CD4-positive, CD25-positive, alpha-beta regulatory T cell (primary cell): Measurements from ENCODE around the gene STPG1. TPM values are rescaled to one million over a fixed set of nuclear protein-coding genes. Genes with fewer than 3 reads are reported as not detected.
A peak's percentile ranks its signal among the peaks of the same experiment; 100 is the strongest.

Source experiments
- ATAC-seq, 2 donors: fragments of 150-1000 bp; cut with Tn5 transposase; one replicate each; pipeline ENCODE4 v1.10.0; 2021; ENCODE audit warnings: low read depth in 2 of 2, moderate number of reproducible peaks in 2 of 2, moderate library complexity in 1 of 2
- DNase-seq, 3 donors: peaks; one replicate each; pipeline versions ENCODE4 v3.0.0 to v3.0.0-alpha.2; 2012 to 2022; ENCODE audit warnings: mixed read lengths in 1 of 3
- H3K27ac ChIP-seq: one replicate; pipeline ENCODE4 v1.7.0; 2013; ENCODE audit warnings: mild to moderate bottlenecking, low read length; ENCODE audit not compliant: insufficient read depth, poor library complexity, severe bottlenecking
- H3K27me3 ChIP-seq: one replicate; pipeline ENCODE4 v1.7.0; 2013; ENCODE audit warnings: low read length; ENCODE audit not compliant: control insufficient read depth, insufficient read depth
- H3K36me3 ChIP-seq: one replicate; pipeline ENCODE4 v1.7.0; 2013; ENCODE audit warnings: mild to moderate bottlenecking, low read length, moderate library complexity; ENCODE audit not compliant: control insufficient read depth, insufficient read depth
- H3K4me1 ChIP-seq: 2 replicates; pipeline ENCODE4 v1.7.0; 2013; ENCODE audit warnings: mild to moderate bottlenecking, low read length; ENCODE audit not compliant: insufficient read depth, control insufficient read depth, poor library complexity, severe bottlenecking
- H3K4me3 ChIP-seq: one replicate; pipeline ENCODE4 v1.7.0; 2013; ENCODE audit warnings: low read depth, mild to moderate bottlenecking, low read length, moderate library complexity
- H3K9me3 ChIP-seq, 2 experiments: 1 replicate in 1 of 2; 2 replicates in 1 of 2; pipeline ENCODE4 v1.7.0; 2013; ENCODE audit warnings: low read length in 2 of 2, mild to moderate bottlenecking in 1 of 2, moderate library complexity in 1 of 2; ENCODE audit not compliant: control insufficient read depth in 2 of 2
- H3K27ac Mint-ChIP-seq, 3 donors: one replicate each; pipeline ENCODE4 v1.8.0; 2020 to 2022; ENCODE audit warnings: mild to moderate bottlenecking in 3 of 3, mixed read lengths in 3 of 3, moderate library complexity in 2 of 3
- H3K27me3 Mint-ChIP-seq: one replicate; pipeline ENCODE4 v1.8.0; 2022; ENCODE audit warnings: mild to moderate bottlenecking, mixed read lengths
- H3K36me3 Mint-ChIP-seq: one replicate; pipeline ENCODE4 v1.8.0; 2020; ENCODE audit warnings: mixed read lengths
- H3K4me1 Mint-ChIP-seq, 4 donors: one replicate each; pipeline ENCODE4 v1.8.0; 2020 to 2022; ENCODE audit warnings: mixed read lengths in 4 of 4, mild to moderate bottlenecking in 1 of 4
- H3K4me3 Mint-ChIP-seq, 4 donors: one replicate each; pipeline ENCODE4 v1.8.0; 2020 to 2022; ENCODE audit warnings: mild to moderate bottlenecking in 4 of 4, mixed read lengths in 4 of 4, moderate library complexity in 3 of 4
- H3K9me3 Mint-ChIP-seq, 7 donors: one replicate each; pipeline ENCODE4 v1.8.0; 2020 to 2022; ENCODE audit warnings: mixed read lengths in 7 of 7, mild to moderate bottlenecking in 3 of 7, moderate library complexity in 2 of 7
- polyA plus RNA-seq, 4 donors: library from polyadenylated mRNA; unstranded; fragments of 300-500 nt; fragmentation: Illumina TruSeq; gene quantifications; one replicate each; pipeline ENCODE4 v1.2.3, GENCODE V29; 2021
- total RNA-seq: library from RNA; stranded (reverse); gene quantifications from one replicate; pipeline ENCODE4 v1.2.3, GENCODE V29; 2022

STPG1 gene
- total and polyA plus RNA-seq, 5 donors from 2014 or later = 1.1 to 5.3 (median 3.4) TPM

GRCh38 chr1:24374891-24375786 is 38.4 kb downstream of the STPG1 start:
- Histone ChIP-seq H3K27ac (no peak overlapping the region), H3K36me3 (peaks cover 5% of the 10 kb centered on the region), H3K27me3 (no peaks in the 10 kb centered on the region), H3K4me1 (no peaks in the 10 kb centered on the region), H3K4me3 (no peak overlapping the region), H3K9me3 (no peaks in the 10 kb centered on the region)
- Mint-ChIP-seq H3K27ac (no peak overlapping the region), H3K36me3 (peaks cover 30% of the 10 kb centered on the region), H3K9me3 (no peaks in the 10 kb centered on the region), H3K4me1 (no peaks in the 10 kb centered on the region), H3K4me3 (no peak overlapping the region), H3K27me3 (no peaks in the 10 kb centered on the region)
- no peak for DNase-seq
- no peak for ATAC-seq

GRCh38 chr1:24373710-24374109 is 39.9 kb downstream of the STPG1 start:
- Histone ChIP-seq H3K36me3 (no peaks in the 10 kb centered on the region), H3K4me1 (no peaks in the 10 kb centered on the region), H3K27me3 (no peaks in the 10 kb centered on the region), H3K27ac (no peak overlapping the region), H3K9me3 (no peaks in the 10 kb centered on the region), H3K4me3 (no peak overlapping the region)
- Mint-ChIP-seq H3K27ac (peak overlapping the region in 1 of 3 donors; percentile 18), H3K9me3 (no peaks in the 10 kb centered on the region), H3K4me3 (no peak overlapping the region), H3K36me3 (peaks cover 22% of the 10 kb centered on the region), H3K27me3 (no peaks in the 10 kb centered on the region), H3K4me1 (no peaks in the 10 kb centered on the region)
- ATAC-seq (no peak), DNase-seq (no peak)

- H3K9me3 Mint-ChIP-seq = no peaks in the 10 kb centered on the region
- H3K27ac ChIP-seq = no peak overlapping the region
- H3K36me3 ChIP-seq = no peaks in the 10 kb centered on the region
- ATAC-seq (peak; percentile 20 to 39), DNase-seq (peak in 1 of 3 donors; percentile 29)
- no peak overlapping the region for H3K4me3 Mint-ChIP-seq
- H3K27me3 ChIP-seq = no peaks in the 10 kb centered on the region
- no peaks in the 10 kb centered on the region for H3K4me1 Mint-ChIP-seq
- no peaks in the 10 kb centered on the region for H3K9me3 ChIP-seq
- H3K4me3 ChIP-seq = no peak overlapping the region
- H3K27ac Mint-ChIP-seq = no peak overlapping the region
- H3K4me1 ChIP-seq = no peaks in the 10 kb centered on the region
- H3K36me3 Mint-ChIP-seq = peaks cover 21% of the 10 kb centered on the region
- H3K27me3 Mint-ChIP-seq = no peaks in the 10 kb centered on the region
These were observed 40.5 kb downstream of the STPG1 start for GRCh38 chr1:24373044-24373443.

GRCh38 chr1:24369801-24370200 is 43.8 kb downstream of the STPG1 start:
- ATAC-seq = no peak
- H3K4me3 ChIP-seq = no peak overlapping the region
- peaks cover 17% of the 10 kb centered on the region for H3K36me3 Mint-ChIP-seq
- H3K9me3 ChIP-seq = no peaks in the 10 kb centered on the region
- H3K27me3 ChIP-seq = no peaks in the 10 kb centered on the region
- no peak for DNase-seq
- H3K4me3 Mint-ChIP-seq = no peak overlapping the region
- H3K27me3 Mint-ChIP-seq = no peaks in the 10 kb centered on the region
- H3K36me3 ChIP-seq = no peaks in the 10 kb centered on the region
- peaks cover 0 to 5% (median 0%) of the 10 kb centered on the region in 4 donors for H3K4me1 Mint-ChIP-seq
- no peaks in the 10 kb centered on the region for H3K4me1 ChIP-seq
- no peak overlapping the region for H3K27ac Mint-ChIP-seq
- H3K27ac ChIP-seq = no peak overlapping the region
- H3K9me3 Mint-ChIP-seq = no peaks in the 10 kb centered on the region

- Histone ChIP-seq H3K9me3 (no peaks in the 10 kb centered on the region), H3K36me3 (no peaks in the 10 kb centered on the region), H3K27ac (no peak overlapping the region), H3K4me1 (no peaks in the 10 kb centered on the region), H3K27me3 (no peaks in the 10 kb centered on the region), H3K4me3 (no peak overlapping the region)
- peaks cover 0 to 6% (median 0%) of the 10 kb centered on the region in 4 donors for H3K4me1 Mint-ChIP-seq
- H3K27me3 Mint-ChIP-seq = no peaks in the 10 kb centered on the region
- no peak overlapping the region for H3K27ac Mint-ChIP-seq
- DNase-seq = no peak
- no peak overlapping the region for H3K4me3 Mint-ChIP-seq
- H3K36me3 Mint-ChIP-seq = peaks cover 15% of the 10 kb centered on the region
- ATAC-seq = no peak
- H3K9me3 Mint-ChIP-seq = no peaks in the 10 kb centered on the region
These were observed 44.4 kb downstream of the STPG1 start for GRCh38 chr1:24369199-24369598.

- Histone ChIP-seq H3K4me1 (no peaks in the 10 kb centered on the region), H3K4me3 (no peak overlapping the region), H3K27ac (no peak overlapping the region), H3K27me3 (no peaks in the 10 kb centered on the region), H3K9me3 (no peaks in the 10 kb centered on the region), H3K36me3 (no peaks in the 10 kb centered on the region)
- no peaks in the 10 kb centered on the region for H3K9me3 Mint-ChIP-seq
- H3K27ac Mint-ChIP-seq = no peak overlapping the region
- H3K36me3 Mint-ChIP-seq = peaks cover 11% of the 10 kb centered on the region
- DNase-seq (no peak), ATAC-seq (no peak)
- H3K4me1 Mint-ChIP-seq = peaks cover 0 to 6% (median 0%) of the 10 kb centered on the region in 4 donors
- no peaks in the 10 kb centered on the region for H3K27me3 Mint-ChIP-seq
- H3K4me3 Mint-ChIP-seq = no peak overlapping the region
These were observed 46.9 kb downstream of the STPG1 start for GRCh38 chr1:24366707-24367106.

- Histone ChIP-seq H3K27me3 (no peaks in the 10 kb centered on the region), H3K27ac (no peak overlapping the region), H3K4me3 (no peak overlapping the region), H3K4me1 (no peaks in the 10 kb centered on the region), H3K36me3 (no peaks in the 10 kb centered on the region), H3K9me3 (no peaks in the 10 kb centered on the region)
- Mint-ChIP-seq H3K4me1 (peaks cover 0 to 6% (median 0%) of the 10 kb centered on the region in 4 donors), H3K9me3 (no peaks in the 10 kb centered on the region), H3K27ac (peak overlapping the region in 2 of 3 donors; percentile 25 to 83), H3K4me3 (no peak overlapping the region), H3K36me3 (peaks cover 16% of the 10 kb centered on the region), H3K27me3 (no peaks in the 10 kb centered on the region)
- ATAC-seq (peak; percentile 57 to 70), DNase-seq (peak in 1 of 3 donors; percentile 62)
These were observed 48.5 kb downstream of the STPG1 start for GRCh38 chr1:24364975-24365678.
